Aorta (tissue), 5 donors: ENCODE measurements around the gene ST7. TPM values are rescaled to one million over a fixed set of nuclear protein-coding genes. Genes with fewer than 3 reads are reported as not detected.

Source experiments
- ATAC-seq: fragments of 200-7000 bp; cut with Tn5 transposase; one replicate; pipeline ENCODE4 v1.9.1; 2022; ENCODE audit warnings: moderate library complexity; ENCODE audit not compliant: low FRiP score
- DNase-seq, 2 donors: peaks; one replicate each; pipeline ENCODE4 v3.0.0-alpha.2; 2020
- H3K27ac ChIP-seq, 2 donors: one replicate each; pipeline ENCODE4 v1.5.1; 2013; ENCODE audit warnings: low read length in 2 of 2, mild to moderate bottlenecking in 2 of 2, moderate library complexity in 2 of 2, control low read depth in 1 of 2, inconsistent platforms in 1 of 2, low read depth in 1 of 2
- H3K27me3 ChIP-seq, 2 donors: one replicate each; pipeline ENCODE4 v1.6.1; 2013; ENCODE audit warnings: control low read depth in 1 of 2, low read length in 1 of 2, mild to moderate bottlenecking in 1 of 2, moderate library complexity in 1 of 2; ENCODE audit not compliant: insufficient read depth in 2 of 2, control insufficient read depth in 1 of 2
- H3K36me3 ChIP-seq, 2 donors: one replicate each; pipeline ENCODE4 v1.6.1; 2013; ENCODE audit warnings: control low read depth in 1 of 2, low read length in 1 of 2, mild to moderate bottlenecking in 1 of 2; ENCODE audit not compliant: insufficient read depth in 2 of 2, control insufficient read depth in 1 of 2
- H3K4me1 ChIP-seq, 2 donors: one replicate each; pipeline ENCODE4 v1.6.1; 2013; ENCODE audit warnings: low read length in 2 of 2, control low read depth in 1 of 2, mild to moderate bottlenecking in 1 of 2, moderate library complexity in 1 of 2; ENCODE audit not compliant: insufficient read depth in 2 of 2, control insufficient read depth in 1 of 2
- H3K4me3 ChIP-seq, 2 donors: one replicate each; pipeline ENCODE4 v1.5.1; 2013; ENCODE audit warnings: low read length in 2 of 2, control low read depth in 1 of 2, mild to moderate bottlenecking in 1 of 2
- H3K9me3 ChIP-seq: one replicate; pipeline ENCODE4 v1.6.1; 2013; ENCODE audit warnings: mild to moderate bottlenecking, low read length; ENCODE audit not compliant: control insufficient read depth
- WGBS, 2 donors: extraction: QIAGEN DNeasy Blood & Tissue Kit; methylation state at CpG; one replicate each; pipeline ENCODE4 v1.1.7; 2013; 5-methylcytosine and 5-hydroxymethylcytosine counted together
- intact Hi-C, 2 donors: fragments of 100-400 bp; cut with DNase I; formaldehyde crosslinking; loops; one replicate each; pipeline versions ENCODE4 v1.14.2 to v1.15.0; 2022
- polyA plus RNA-seq, 2 donors: library from polyadenylated mRNA; stranded (reverse); fragments of 200-250 nt; gene quantifications; one replicate each; pipeline ENCODE4 v1.2.3, GENCODE V29; 2013
- total RNA-seq, 2 donors: library from RNA; stranded (reverse); fragmentation: NEBNext Ultra II Directional; extraction: Animal tissue kit (Norgen Biotek cat#: 25700); gene quantifications; one replicate each; pipeline ENCODE4 v1.2.1, GENCODE V29; 2021
- donor health status: healthy with polysubstance abuse.
- donor health status: Bipolar disorder and iron deficiency.
- donor health status: DM: no; HTN: no; CAD: no.
- donor health status: DM: no; HTN: no; CAD: no.
- donor health status: DM: yes; HTN: yes; CAD: no.

ST7 gene
- total and polyA plus RNA-seq, 4 donors: 24.2 to 35.3 (median 31.9) TPM

- Histone ChIP-seq H3K4me3 (no peak overlapping the region), H3K36me3 (peaks cover 3 to 7% of the 10 kb centered on the region in 2 donors), H3K4me1 (no peaks in the 10 kb centered on the region), H3K27ac (no peak overlapping the region), H3K27me3 (no peaks in the 10 kb centered on the region), H3K9me3 (no peaks in the 10 kb centered on the region)
- intact Hi-C loops: no loop called here
- DNase-seq (no peak), ATAC-seq (no peak)
These were observed 235.1 kb downstream of the ST7 start for GRCh38 chr7:117188376-117188775.

GRCh38 chr7:117188949-117189592 is 235.8 kb downstream of the ST7 start:
- intact Hi-C loops: no loop called here
- Histone ChIP-seq H3K27me3 (no peaks in the 10 kb centered on the region), H3K27ac (no peak overlapping the region), H3K36me3 (peaks cover 3 to 7% of the 10 kb centered on the region in 2 donors), H3K9me3 (no peaks in the 10 kb centered on the region), H3K4me1 (no peaks in the 10 kb centered on the region), H3K4me3 (no peak overlapping the region)
- DNase-seq (no peak), ATAC-seq (no peak)
- WGBS, 2 donors: 68 to 70% methylated on average over 5 of the region's 5 CpGs

GRCh38 chr7:117190104-117190503 is 236.8 kb downstream of the ST7 start:
- ATAC-seq (no peak), DNase-seq (no peak)
- intact Hi-C loops: no loop called here
- 95 to 97% methylated on average over 8 of the region's 8 CpGs for WGBS, 2 donors
- H3K27me3 ChIP-seq: no peaks in the 10 kb centered on the region
- peaks cover 3 to 7% of the 10 kb centered on the region in 2 donors for H3K36me3 ChIP-seq
- no peaks in the 10 kb centered on the region for H3K4me1 ChIP-seq
- H3K4me3 ChIP-seq: no peak overlapping the region
- no peak overlapping the region for H3K27ac ChIP-seq
- H3K9me3 ChIP-seq: no peaks in the 10 kb centered on the region

- Histone ChIP-seq H3K9me3 (no peaks in the 10 kb centered on the region), H3K4me1 (no peaks in the 10 kb centered on the region), H3K27me3 (no peaks in the 10 kb centered on the region), H3K4me3 (no peak overlapping the region), H3K36me3 (peaks cover 3 to 7% of the 10 kb centered on the region in 2 donors), H3K27ac (no peak overlapping the region)
- ATAC-seq (no peak), DNase-seq (no peak)
- WGBS, 2 donors: 91 to 93% methylated on average over 9 of the region's 9 CpGs
- intact Hi-C loops: no loop called here
These were observed 237.6 kb downstream of the ST7 start for GRCh38 chr7:117190746-117191435.

- H3K4me1 ChIP-seq: no peaks in the 10 kb centered on the region
- WGBS, 2 donors: 98 to 100% methylated on average over 1 of the region's 1 CpG
These were observed 238.8 kb downstream of the ST7 start for GRCh38 chr7:117192108-117192507.

GRCh38 chr7:117193564-117193963 is 240.3 kb downstream of the ST7 start:
- H3K27me3 ChIP-seq: no peaks in the 10 kb centered on the region
- no peak overlapping the region for H3K27ac ChIP-seq
- DNase-seq (no peak), ATAC-seq (no peak)
- H3K9me3 ChIP-seq: no peaks in the 10 kb centered on the region
- intact Hi-C loops: no loop called here
- 94 to 95% methylated on average over 2 of the region's 2 CpGs for WGBS, 2 donors
- no peaks in the 10 kb centered on the region for H3K4me1 ChIP-seq
- H3K4me3 ChIP-seq: no peak overlapping the region
- H3K36me3 ChIP-seq: peaks cover 3 to 8% of the 10 kb centered on the region in 2 donors

More at GRCh38 chr7:117192108-117192507, 238.8 kb downstream of the ST7 start:
- no peaks in the 10 kb centered on the region for H3K9me3 ChIP-seq
- intact Hi-C loops: no loop called here
- DNase-seq (no peak), ATAC-seq (no peak)
- H3K27me3 ChIP-seq: no peaks in the 10 kb centered on the region
- H3K36me3 ChIP-seq: peaks cover 3 to 7% of the 10 kb centered on the region in 2 donors
- H3K4me3 ChIP-seq: no peak overlapping the region
- H3K27ac ChIP-seq: no peak overlapping the region

- Histone ChIP-seq H3K4me1 (no peaks in the 10 kb centered on the region), H3K27me3 (no peaks in the 10 kb centered on the region), H3K27ac (no peak overlapping the region), H3K4me3 (no peak overlapping the region), H3K9me3 (no peaks in the 10 kb centered on the region), H3K36me3 (peaks cover 3 to 9% of the 10 kb centered on the region in 2 donors)
- intact Hi-C loops: no loop called here
- DNase-seq (no peak), ATAC-seq (no peak)
- WGBS, 2 donors: 88 to 89% methylated on average over 2 of the region's 2 CpGs
These were observed 241.1 kb downstream of the ST7 start for GRCh38 chr7:117194445-117194844.

- H3K4me3 ChIP-seq: no peak overlapping the region
- WGBS, 2 donors: 80 to 88% methylated on average over 4 of the region's 4 CpGs
- intact Hi-C loops: no loop called here
These were observed 242.2 kb downstream of the ST7 start for GRCh38 chr7:117195361-117196029.

More at GRCh38 chr7:117195361-117196029, 242.2 kb downstream of the ST7 start:
- ATAC-seq (no peak), DNase-seq (no peak)
- H3K36me3 ChIP-seq: peaks cover 3% of the 10 kb centered on the region in 2 donors
- no peaks in the 10 kb centered on the region for H3K27me3 ChIP-seq
- H3K9me3 ChIP-seq: no peaks in the 10 kb centered on the region
- H3K27ac ChIP-seq: no peak overlapping the region
- H3K4me1 ChIP-seq: no peaks in the 10 kb centered on the region
